Gastroesophageal sphincter (tissue), 3 donors: ENCODE results near the gene GTF3C4.

Experiments
- CTCF ChIP-seq, 4 experiments: fragments of 200-600 bp in 2 of 4; fragments of 450-650 bp in 2 of 4; sonication (generic) in 1 of 4; IDR thresholded peaks; one replicate each; pipeline ENCODE4 v1.5.1; 2017 to 2019; ENCODE audit warnings: antibody characterized with exemption in 4 of 4, mild to moderate bottlenecking in 2 of 4, moderate library complexity in 2 of 4
- EP300 ChIP-seq: sonication (generic); formaldehyde crosslinking; IDR thresholded peaks from one replicate; pipeline ENCODE4 v1.6.1; 2017; ENCODE audit warnings: antibody characterized with exemption, mild to moderate bottlenecking
- POLR2A ChIP-seq, 2 donors: fragments of 450-650 bp; IDR thresholded peaks; one replicate each; pipeline ENCODE4 v1.6.1; 2017; ENCODE audit warnings: antibody characterized with exemption in 2 of 2, mild to moderate bottlenecking in 2 of 2, moderate library complexity in 1 of 2
- POLR2AphosphoS5 ChIP-seq: sonication (generic); formaldehyde crosslinking; IDR thresholded peaks from one replicate; pipeline ENCODE4 v1.6.1; 2017; ENCODE audit warnings: antibody characterized with exemption

DNA sequence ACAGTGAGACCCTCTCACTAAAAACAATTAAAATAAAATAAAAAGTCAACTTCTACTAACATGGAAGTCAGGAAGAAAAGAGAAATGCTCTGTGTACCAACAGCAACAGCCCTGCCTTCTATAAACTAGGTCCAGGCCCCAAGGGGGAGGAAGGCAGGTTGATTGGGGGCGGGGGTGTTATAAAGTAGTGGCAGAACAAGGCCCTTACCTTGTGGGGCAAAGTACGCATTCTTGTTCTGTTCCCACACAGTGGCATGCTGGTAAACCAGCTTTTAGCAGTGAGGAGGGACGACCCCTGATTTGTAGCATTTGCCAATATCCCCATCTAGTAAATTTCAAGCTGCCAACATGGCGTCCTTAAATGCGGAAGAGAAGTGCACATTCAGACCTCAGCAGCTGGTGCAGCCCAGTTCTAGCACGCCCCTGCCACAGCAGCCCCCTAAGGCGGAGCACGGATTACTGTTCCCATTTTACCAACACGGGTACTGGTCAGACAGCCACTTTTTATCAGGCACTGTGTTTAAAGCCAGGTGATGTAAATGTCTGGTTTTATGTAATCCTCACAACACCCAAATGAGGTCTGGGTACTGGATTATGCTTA lies 69.5 kb downstream of the GTF3C4 start:
- TF ChIP-seq CTCF (IDR thresholded peaks at IDR 0.05) (no peak), EP300 (no peak), POLR2A (IDR thresholded peaks at IDR 0.05) (no peak), POLR2AphosphoS5 (no peak)
